GM23338 (cell line): Measurements from ENCODE around the gene RPL32. TPM values are rescaled to one million over a fixed set of nuclear protein-coding genes. Genes with fewer than 3 reads are reported as not detected.

Source experiments
- ATAC-seq: fragments of 200-7000 bp; cut with Tn5 transposase; 3 replicates; pipeline ENCODE4 v1.9.1; 2020
- DNase-seq: peaks from one replicate; pipeline ENCODE4 v3.0.0-alpha.2; 2015; ENCODE audit warnings: low spot score
- H2AFZ ChIP-seq: fragments of 200-600 bp; sonication (generic); 2 replicates; pipeline ENCODE4 v1.8.0; 2016; ENCODE audit warnings: antibody characterized with exemption, mild to moderate bottlenecking, moderate library complexity
- H3F3A ChIP-seq: fragments of 200-600 bp; sonication (generic); replicated peaks from 2 replicates; pipeline ENCODE4 v1.8.0; 2017; ENCODE audit warnings: antibody characterized with exemption, mixed run types, low read depth
- H3K27ac ChIP-seq: fragments of 200-600 bp; sonication (generic); 2 replicates; pipeline ENCODE4 v1.6.1; 2016; ENCODE audit warnings: low read depth
- H3K27me3 ChIP-seq: fragments of 200-600 bp; sonication (generic); 2 replicates; pipeline ENCODE4 v1.8.0; 2016; ENCODE audit warnings: mild to moderate bottlenecking, mixed run types, moderate library complexity; ENCODE audit not compliant: insufficient read depth
- H3K36me3 ChIP-seq: fragments of 200-600 bp; sonication (generic); 2 replicates; pipeline ENCODE4 v1.8.0; 2016; ENCODE audit warnings: mild to moderate bottlenecking; ENCODE audit not compliant: insufficient read depth
- H3K4me1 ChIP-seq: fragments of 200-600 bp; sonication (generic); 2 replicates; pipeline ENCODE4 v1.8.0; 2016; ENCODE audit warnings: mild to moderate bottlenecking, moderate library complexity; ENCODE audit not compliant: insufficient read depth
- H3K4me2 ChIP-seq: fragments of 200-600 bp; sonication (generic); 2 replicates; pipeline ENCODE4 v1.7.1; 2017; ENCODE audit warnings: mixed run types
- H3K4me3 ChIP-seq: fragments of 200-600 bp; sonication (generic); 2 replicates; pipeline ENCODE4 v1.6.1; 2016; ENCODE audit warnings: mixed run types
- H3K79me2 ChIP-seq: fragments of 200-600 bp; sonication (generic); replicated peaks from 2 replicates; pipeline ENCODE4 v1.8.0; 2017; ENCODE audit warnings: mild to moderate bottlenecking; ENCODE audit not compliant: insufficient read depth
- H3K9me2 ChIP-seq: fragments of 200-600 bp; sonication (generic); 2 replicates; pipeline ENCODE4 v1.8.0; 2017; ENCODE audit not compliant: insufficient read depth
- H4K20me1 ChIP-seq: fragments of 200-600 bp; sonication (generic); replicated peaks from 2 replicates; pipeline ENCODE4 v1.8.0; 2017; ENCODE audit warnings: mild to moderate bottlenecking; ENCODE audit not compliant: insufficient read depth
- H3K27ac Mint-ChIP-seq: 2 replicates; pipeline ENCODE4 v1.8.0; 2020; ENCODE audit warnings: inconsistent platforms, mild to moderate bottlenecking, moderate library complexity, mixed read lengths
- H3K27me3 Mint-ChIP-seq: 3 replicates; pipeline ENCODE4 v1.8.0; 2022; ENCODE audit warnings: low read depth, mild to moderate bottlenecking, moderate library complexity, mixed read lengths, inconsistent platforms; ENCODE audit not compliant: insufficient read depth, poor library complexity
- H3K36me3 Mint-ChIP-seq: 3 replicates; pipeline ENCODE4 v1.8.0; 2021; ENCODE audit warnings: low read depth, mild to moderate bottlenecking, inconsistent platforms, moderate library complexity, mixed read lengths
- H3K4me1 Mint-ChIP-seq: 3 replicates; pipeline ENCODE4 v1.8.0; 2020; ENCODE audit warnings: mild to moderate bottlenecking, inconsistent platforms, mixed read lengths
- H3K4me3 Mint-ChIP-seq: 3 replicates; pipeline ENCODE4 v1.8.0; 2021; ENCODE audit warnings: moderate library complexity, mild to moderate bottlenecking, inconsistent platforms, mixed read lengths
- H3K9me3 Mint-ChIP-seq: 3 replicates; pipeline ENCODE4 v1.8.0; 2020; ENCODE audit warnings: moderate library complexity, mild to moderate bottlenecking, inconsistent platforms, mixed read lengths
- CTCF ChIP-seq, 2 experiments: fragments of 200-600 bp in 1 of 2; sonication (generic) in 1 of 2; conservative IDR thresholded peaks; 2 replicates each; pipeline versions ENCODE4 v1.5.1 to v1.6.1; 2016 to 2017; ENCODE audit warnings: antibody characterized with exemption in 2 of 2, low read depth in 2 of 2, mild to moderate bottlenecking in 2 of 2, moderate library complexity in 1 of 2
- EZH2phosphoT487 ChIP-seq: fragments of 200-600 bp; sonication (generic); IDR thresholded peaks from one replicate; pipeline ENCODE4 v1.8.1; 2018; ENCODE audit warnings: antibody characterized with exemption; ENCODE audit not compliant: unreplicated experiment
- STAT1 ChIP-seq: IDR thresholded peaks from one replicate; pipeline ENCODE4 v1.6.1; 2016; ENCODE audit warnings: antibody characterized with exemption; ENCODE audit not compliant: unreplicated experiment
- ZNF331 ChIP-seq: fragments of 250-450 bp; sonication (Bioruptor Pico); IDR thresholded peaks from 2 replicates; pipeline ENCODE4 v1.5.0; 2020; ENCODE audit warnings: low read depth, mild to moderate bottlenecking, moderate library complexity
- polyA plus RNA-seq: library from polyadenylated mRNA; unstranded; fragments of >200 nt; fragmentation: Nextera tagmentation; extraction: Ambion mirVana; gene quantifications from 2 replicates; pipeline ENCODE4 v1.2.1, GENCODE V29; 2016
- total RNA-seq: library from RNA; depleted of rRNA; stranded (reverse); fragments of >200 nt; shearing (Covaris generic); gene quantifications from 2 replicates; pipeline ENCODE4 v1.2.3, GENCODE V29; 2014
- TF ChIP-seq, protein P1 (sequence below): IDR thresholded peaks from 2 replicates; pipeline ENCODE4 v1.6.1; 2016; ENCODE audit warnings: antibody characterized with exemption
- TF ChIP-seq, protein P2 (sequence below): fragments of 250-450 bp; sonication (Bioruptor Pico); IDR thresholded peaks from 2 replicates; pipeline ENCODE4 v1.5.0; 2020; ENCODE audit warnings: mild to moderate bottlenecking, moderate library complexity

RPL32 gene
- total and polyA plus RNA-seq, 2 experiments from 2014 or later, result 561 to 2,550 TPM

DNA sequence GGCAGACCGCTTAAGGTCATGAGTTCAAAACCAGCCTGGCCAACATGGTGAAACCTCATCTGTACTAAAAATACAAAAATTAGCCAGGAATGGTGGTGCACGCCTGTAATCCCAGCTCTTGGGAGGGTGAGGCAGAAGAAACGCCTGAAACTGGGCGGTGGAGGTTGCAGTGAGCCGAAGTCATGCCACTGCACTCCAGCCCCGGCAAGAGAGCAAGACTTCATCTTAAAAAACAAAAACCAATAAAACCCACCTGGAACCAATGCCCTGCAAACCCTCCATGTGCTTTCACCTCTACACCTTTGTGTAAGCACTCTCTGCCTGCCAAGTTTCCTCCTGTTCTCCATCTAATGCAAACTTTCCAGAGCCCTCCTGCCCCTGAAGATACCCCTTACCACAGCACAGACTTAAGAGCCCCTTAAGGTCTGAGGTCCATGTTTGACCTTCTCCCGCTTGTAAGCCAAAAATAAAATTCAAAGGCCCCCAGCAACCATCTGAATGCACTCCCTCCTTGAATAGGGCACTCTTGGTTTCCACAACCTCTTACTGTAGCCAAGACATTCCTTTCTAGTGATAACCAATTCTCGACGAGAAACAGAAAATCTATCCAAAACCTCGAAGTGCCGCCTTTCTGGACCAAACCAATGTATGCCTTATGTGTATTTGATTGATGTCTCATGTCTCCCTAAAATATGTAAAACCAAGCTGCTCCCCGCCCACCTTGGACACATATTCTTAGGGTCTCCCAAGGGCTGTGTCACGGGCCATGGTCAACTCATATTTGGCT, 3.0 kb downstream of the RPL32 start:
- H3F3A ChIP-seq, result peaks cover 70% of the 10 kb centered on the region
- H3K36me3 ChIP-seq, result peaks cover 70% of the 10 kb centered on the region
- peak overlapping the region; percentile 94 for H3K4me3 ChIP-seq
- peak overlapping the region; percentile 77 for H3K27ac ChIP-seq
- no peak overlapping the region for H2AFZ ChIP-seq
- H3K4me3 Mint-ChIP-seq, result peak overlapping the region; percentile 99
- DNase-seq, result no peak
- H3K79me2 ChIP-seq, result peaks cover 65% of the 10 kb centered on the region
- H3K27me3 ChIP-seq, result no peaks in the 10 kb centered on the region
- H3K4me2 ChIP-seq, result peak overlapping the region; percentile 100
- H3K9me3 Mint-ChIP-seq, result no peaks in the 10 kb centered on the region; the same call in 2 of the 3 replicates
- H3K27ac Mint-ChIP-seq, result peak overlapping the region; percentile 99
- peaks cover 69% of the 10 kb centered on the region for H3K4me1 Mint-ChIP-seq
- no peak for ATAC-seq
- TF ChIP-seq EZH2phosphoT487 (no peak), CTCF (conservative IDR thresholded peaks at IDR 0.05; ENCODE audit: low read depth in 2 of 2) (no peak), STAT1 (no peak)
- TF ChIP-seq, protein P1, sequence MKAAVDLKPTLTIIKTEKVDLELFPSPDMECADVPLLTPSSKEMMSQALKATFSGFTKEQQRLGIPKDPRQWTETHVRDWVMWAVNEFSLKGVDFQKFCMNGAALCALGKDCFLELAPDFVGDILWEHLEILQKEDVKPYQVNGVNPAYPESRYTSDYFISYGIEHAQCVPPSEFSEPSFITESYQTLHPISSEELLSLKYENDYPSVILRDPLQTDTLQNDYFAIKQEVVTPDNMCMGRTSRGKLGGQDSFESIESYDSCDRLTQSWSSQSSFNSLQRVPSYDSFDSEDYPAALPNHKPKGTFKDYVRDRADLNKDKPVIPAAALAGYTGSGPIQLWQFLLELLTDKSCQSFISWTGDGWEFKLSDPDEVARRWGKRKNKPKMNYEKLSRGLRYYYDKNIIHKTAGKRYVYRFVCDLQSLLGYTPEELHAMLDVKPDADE, result no peak
- H4K20me1 ChIP-seq, result peaks cover 61% of the 10 kb centered on the region
- peaks cover 60% of the 10 kb centered on the region for H3K4me1 ChIP-seq
- H3K9me2 ChIP-seq, result no peaks in the 10 kb centered on the region
- peaks cover 24% of the 10 kb centered on the region for H3K27me3 Mint-ChIP-seq
- peaks cover 82% of the 10 kb centered on the region for H3K36me3 Mint-ChIP-seq

DNA sequence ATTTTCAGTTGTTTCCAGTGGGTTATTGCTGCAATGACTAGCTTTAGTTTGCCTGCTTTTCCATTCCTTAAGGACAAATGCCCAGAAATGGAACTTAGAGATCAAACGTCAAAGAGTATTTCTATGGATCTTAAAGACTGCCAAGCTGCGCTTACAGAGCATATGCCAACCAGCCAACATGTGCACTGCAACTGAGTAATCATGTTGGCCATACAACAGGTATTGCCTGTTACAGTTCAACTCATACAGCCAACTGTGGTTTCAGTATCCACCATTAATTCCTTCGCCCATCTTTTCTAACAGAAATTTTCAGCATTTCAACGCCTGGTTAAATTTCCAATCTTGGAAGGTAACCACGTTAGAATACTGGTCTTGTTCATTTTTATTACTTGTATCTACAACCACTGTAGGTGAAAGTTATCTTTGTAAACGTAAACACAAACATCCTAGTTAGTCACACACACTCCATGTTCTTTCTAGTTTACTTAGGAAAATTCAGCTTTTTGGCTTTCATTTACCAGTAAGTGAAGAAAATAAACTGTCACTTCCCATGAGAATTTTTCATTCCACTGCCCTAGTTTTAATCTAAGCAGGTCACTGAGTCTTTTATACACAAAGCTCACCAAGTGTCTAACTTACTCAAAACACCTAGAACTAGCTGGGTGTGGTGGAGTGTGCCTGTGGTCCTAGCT, 3.9 kb downstream of the RPL32 start:
- Histone ChIP-seq H3K79me2 (peaks cover 65% of the 10 kb centered on the region), H3K27ac (peak overlapping the region; percentile 77), H3K36me3 (peaks cover 74% of the 10 kb centered on the region), H3K9me2 (no peaks in the 10 kb centered on the region), H3K4me2 (peak overlapping the region; percentile 100), H2AFZ (no peak overlapping the region), H3F3A (peaks cover 79% of the 10 kb centered on the region), H3K4me1 (peaks cover 60% of the 10 kb centered on the region), H3K27me3 (no peaks in the 10 kb centered on the region), H4K20me1 (peaks cover 64% of the 10 kb centered on the region), H3K4me3 (peak overlapping the region; percentile 94)
- Mint-ChIP-seq H3K4me1 (peaks cover 77% of the 10 kb centered on the region), H3K36me3 (peaks cover 90% of the 10 kb centered on the region), H3K27me3 (peaks cover 26% of the 10 kb centered on the region), H3K9me3 (no peaks in the 10 kb centered on the region; the same call in 2 of the 3 replicates), H3K4me3 (peak overlapping the region; percentile 99), H3K27ac (peak overlapping the region; percentile 99)
- no peak for DNase-seq
- no peak for ATAC-seq
- TF ChIP-seq ZNF331 (no peak), STAT1 (no peak)
- TF ChIP-seq, protein P2, sequence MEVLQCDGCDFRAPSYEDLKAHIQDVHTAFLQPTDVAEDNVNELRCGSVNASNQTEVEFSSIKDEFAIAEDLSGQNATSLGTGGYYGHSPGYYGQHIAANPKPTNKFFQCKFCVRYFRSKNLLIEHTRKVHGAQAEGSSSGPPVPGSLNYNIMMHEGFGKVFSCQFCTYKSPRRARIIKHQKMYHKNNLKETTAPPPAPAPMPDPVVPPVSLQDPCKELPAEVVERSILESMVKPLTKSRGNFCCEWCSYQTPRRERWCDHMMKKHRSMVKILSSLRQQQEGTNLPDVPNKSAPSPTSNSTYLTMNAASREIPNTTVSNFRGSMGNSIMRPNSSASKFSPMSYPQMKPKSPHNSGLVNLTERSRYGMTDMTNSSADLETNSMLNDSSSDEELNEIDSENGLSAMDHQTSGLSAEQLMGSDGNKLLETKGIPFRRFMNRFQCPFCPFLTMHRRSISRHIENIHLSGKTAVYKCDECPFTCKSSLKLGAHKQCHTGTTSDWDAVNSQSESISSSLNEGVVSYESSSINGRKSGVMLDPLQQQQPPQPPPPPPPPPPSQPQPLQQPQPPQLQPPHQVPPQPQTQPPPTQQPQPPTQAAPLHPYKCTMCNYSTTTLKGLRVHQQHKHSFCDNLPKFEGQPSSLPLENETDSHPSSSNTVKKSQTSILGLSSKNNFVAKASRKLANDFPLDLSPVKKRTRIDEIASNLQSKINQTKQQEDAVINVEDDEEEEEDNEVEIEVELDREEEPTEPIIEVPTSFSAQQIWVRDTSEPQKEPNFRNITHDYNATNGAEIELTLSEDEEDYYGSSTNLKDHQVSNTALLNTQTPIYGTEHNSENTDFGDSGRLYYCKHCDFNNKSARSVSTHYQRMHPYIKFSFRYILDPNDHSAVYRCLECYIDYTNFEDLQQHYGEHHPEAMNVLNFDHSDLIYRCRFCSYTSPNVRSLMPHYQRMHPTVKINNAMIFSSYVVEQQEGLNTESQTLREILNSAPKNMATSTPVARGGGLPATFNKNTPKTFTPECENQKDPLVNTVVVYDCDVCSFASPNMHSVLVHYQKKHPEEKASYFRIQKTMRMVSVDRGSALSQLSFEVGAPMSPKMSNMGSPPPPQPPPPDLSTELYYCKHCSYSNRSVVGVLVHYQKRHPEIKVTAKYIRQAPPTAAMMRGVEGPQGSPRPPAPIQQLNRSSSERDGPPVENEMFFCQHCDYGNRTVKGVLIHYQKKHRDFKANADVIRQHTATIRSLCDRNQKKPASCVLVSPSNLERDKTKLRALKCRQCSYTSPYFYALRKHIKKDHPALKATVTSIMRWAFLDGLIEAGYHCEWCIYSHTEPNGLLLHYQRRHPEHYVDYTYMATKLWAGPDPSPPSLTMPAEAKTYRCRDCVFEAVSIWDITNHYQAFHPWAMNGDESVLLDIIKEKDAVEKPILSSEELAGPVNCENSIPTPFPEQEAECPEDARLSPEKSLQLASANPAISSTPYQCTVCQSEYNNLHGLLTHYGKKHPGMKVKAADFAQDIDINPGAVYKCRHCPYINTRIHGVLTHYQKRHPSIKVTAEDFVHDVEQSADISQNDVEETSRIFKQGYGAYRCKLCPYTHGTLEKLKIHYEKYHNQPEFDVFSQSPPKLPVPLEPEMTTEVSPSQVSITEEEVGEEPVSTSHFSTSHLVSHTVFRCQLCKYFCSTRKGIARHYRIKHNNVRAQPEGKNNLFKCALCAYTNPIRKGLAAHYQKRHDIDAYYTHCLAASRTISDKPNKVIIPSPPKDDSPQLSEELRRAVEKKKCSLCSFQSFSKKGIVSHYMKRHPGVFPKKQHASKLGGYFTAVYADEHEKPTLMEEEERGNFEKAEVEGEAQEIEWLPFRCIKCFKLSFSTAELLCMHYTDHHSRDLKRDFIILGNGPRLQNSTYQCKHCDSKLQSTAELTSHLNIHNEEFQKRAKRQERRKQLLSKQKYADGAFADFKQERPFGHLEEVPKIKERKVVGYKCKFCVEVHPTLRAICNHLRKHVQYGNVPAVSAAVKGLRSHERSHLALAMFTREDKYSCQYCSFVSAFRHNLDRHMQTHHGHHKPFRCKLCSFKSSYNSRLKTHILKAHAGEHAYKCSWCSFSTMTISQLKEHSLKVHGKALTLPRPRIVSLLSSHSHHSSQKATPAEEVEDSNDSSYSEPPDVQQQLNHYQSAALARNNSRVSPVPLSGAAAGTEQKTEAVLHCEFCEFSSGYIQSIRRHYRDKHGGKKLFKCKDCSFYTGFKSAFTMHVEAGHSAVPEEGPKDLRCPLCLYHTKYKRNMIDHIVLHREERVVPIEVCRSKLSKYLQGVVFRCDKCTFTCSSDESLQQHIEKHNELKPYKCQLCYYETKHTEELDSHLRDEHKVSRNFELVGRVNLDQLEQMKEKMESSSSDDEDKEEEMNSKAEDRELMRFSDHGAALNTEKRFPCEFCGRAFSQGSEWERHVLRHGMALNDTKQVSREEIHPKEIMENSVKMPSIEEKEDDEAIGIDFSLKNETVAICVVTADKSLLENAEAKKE, result no peak
